Astrocyte (in vitro differentiated cells and primary cell): Measurements from ENCODE around the gene SLC17A7. TPM values are rescaled to one million over a fixed set of nuclear protein-coding genes. Genes with fewer than 3 reads are reported as not detected.
A peak's percentile ranks its signal among the peaks of the same experiment; 100 is the strongest.

ENCODE experiments used
- DNase-seq: peaks from one replicate; pipeline ENCODE4 v3.0.0-alpha.2; 2010; ENCODE audit warnings: low read depth
- FAIRE-seq: peaks from 2 replicates; lab custom pipeline; 2011; peaks lifted over from hg19 to GRCh38; lab: Jason Lieb, UNC
- H2AFZ ChIP-seq: 2 replicates; pipeline ENCODE4 v1.6.0; 2012; ENCODE audit warnings: low read depth, low read length, inconsistent platforms
- H3K27ac ChIP-seq: 2 replicates; pipeline ENCODE4 v1.5.1; 2011; ENCODE audit warnings: low read depth, low read length, inconsistent platforms
- H3K27me3 ChIP-seq: 2 replicates; pipeline ENCODE4 v1.6.0; 2011; ENCODE audit warnings: low read length, inconsistent platforms; ENCODE audit not compliant: insufficient read depth
- H3K36me3 ChIP-seq: 2 replicates; pipeline ENCODE4 v1.5.1; 2011; ENCODE audit warnings: low read length, inconsistent platforms; ENCODE audit not compliant: insufficient read depth
- H3K4me1 ChIP-seq: 2 replicates; pipeline ENCODE4 v1.5.1; 2011; ENCODE audit warnings: low read length, inconsistent platforms; ENCODE audit not compliant: insufficient read depth
- H3K4me2 ChIP-seq: 2 replicates; pipeline ENCODE4 v1.6.0; 2012; ENCODE audit warnings: low read length, inconsistent platforms
- H3K4me3 ChIP-seq: 2 replicates; pipeline ENCODE4 v1.5.1; 2011; ENCODE audit warnings: low read depth, mild to moderate bottlenecking, low read length, inconsistent platforms; ENCODE audit not compliant: insufficient read depth
- H3K79me2 ChIP-seq: 2 replicates; pipeline ENCODE4 v1.6.0; 2012; ENCODE audit warnings: mild to moderate bottlenecking, low read length, inconsistent platforms; ENCODE audit not compliant: insufficient read depth
- H3K9ac ChIP-seq: 2 replicates; pipeline ENCODE4 v1.6.0; 2012; ENCODE audit warnings: mild to moderate bottlenecking, low read length, inconsistent platforms
- H3K9me3 ChIP-seq: 2 replicates; pipeline ENCODE4 v1.5.1; 2012; ENCODE audit warnings: low read depth, mild to moderate bottlenecking, low read length, inconsistent platforms; ENCODE audit not compliant: insufficient read depth
- H4K20me1 ChIP-seq: 2 replicates; pipeline ENCODE4 v1.6.0; 2012; ENCODE audit warnings: low read length, inconsistent platforms; ENCODE audit not compliant: insufficient read depth
- H3K27ac Mint-ChIP-seq: one replicate; pipeline ENCODE4 v1.8.0; 2021; ENCODE audit warnings: mild to moderate bottlenecking, mixed read lengths; ENCODE audit not compliant: unreplicated experiment
- H3K27me3 Mint-ChIP-seq: one replicate; pipeline ENCODE4 v1.8.0; 2021; ENCODE audit warnings: low read depth, mixed read lengths; ENCODE audit not compliant: unreplicated experiment
- H3K36me3 Mint-ChIP-seq: one replicate; pipeline ENCODE4 v1.8.0; 2021; ENCODE audit warnings: low read depth, mixed read lengths; ENCODE audit not compliant: unreplicated experiment
- H3K4me1 Mint-ChIP-seq: one replicate; pipeline ENCODE4 v1.8.0; 2021; ENCODE audit warnings: low read depth, mixed read lengths; ENCODE audit not compliant: unreplicated experiment
- H3K4me3 Mint-ChIP-seq: one replicate; pipeline ENCODE4 v1.8.0; 2021; ENCODE audit warnings: mild to moderate bottlenecking, moderate library complexity, mixed read lengths; ENCODE audit not compliant: unreplicated experiment
- H3K9me3 Mint-ChIP-seq: one replicate; pipeline ENCODE4 v1.8.0; 2021; ENCODE audit warnings: mild to moderate bottlenecking, mixed read lengths; ENCODE audit not compliant: unreplicated experiment
- CTCF ChIP-seq: IDR thresholded peaks from 2 replicates; pipeline ENCODE4 v1.5.1; 2011; ENCODE audit warnings: low read depth, mild to moderate bottlenecking, inconsistent platforms, low read length, moderate library complexity; ENCODE audit not compliant: insufficient read depth
- EZH2 ChIP-seq: IDR thresholded peaks from 2 replicates; pipeline ENCODE4 v1.6.1; 2012; ENCODE audit warnings: mild to moderate bottlenecking, low read length, inconsistent platforms; ENCODE audit not compliant: insufficient read depth
- total RNA-seq: library from RNA; stranded (reverse); gene quantifications from 2 replicates; pipeline ENCODE4 v1.2.1, GENCODE V29; 2021

SLC17A7 gene
- total RNA-seq, 1 donor from 2014 or later = 0.16 TPM

GRCh38 chr19:49413348-49413747, 28.0 kb downstream of the SLC17A7 start:
- no peaks in the 10 kb centered on the region for H3K36me3 Mint-ChIP-seq
- H3K27me3 ChIP-seq = peaks cover 14% of the 10 kb centered on the region
- no peaks in the 10 kb centered on the region for H3K9me3 ChIP-seq
- H3K4me3 Mint-ChIP-seq = no peak overlapping the region
- no peak overlapping the region for H3K4me3 ChIP-seq
- H4K20me1 ChIP-seq = no peaks in the 10 kb centered on the region
- H2AFZ ChIP-seq = no peak overlapping the region
- H3K9ac ChIP-seq = no peak overlapping the region
- no peak overlapping the region for H3K27ac ChIP-seq
- H3K36me3 ChIP-seq = no peaks in the 10 kb centered on the region
- DNase-seq = peak; percentile 15
- H3K4me2 ChIP-seq = no peak overlapping the region
- peaks cover 62% of the 10 kb centered on the region for H3K27me3 Mint-ChIP-seq
- no peaks in the 10 kb centered on the region for H3K9me3 Mint-ChIP-seq
- no peak overlapping the region for H3K27ac Mint-ChIP-seq
- TF ChIP-seq EZH2 (no peak), CTCF (no peak)
- H3K4me1 ChIP-seq = no peaks in the 10 kb centered on the region
- H3K4me1 Mint-ChIP-seq = no peaks in the 10 kb centered on the region
- no peaks in the 10 kb centered on the region for H3K79me2 ChIP-seq
- no peak for FAIRE-seq

GRCh38 chr19:49411681-49412326, 29.5 kb downstream of the SLC17A7 start:
- Histone ChIP-seq H2AFZ (no peak overlapping the region), H3K27ac (no peak overlapping the region), H3K79me2 (no peaks in the 10 kb centered on the region), H3K9ac (no peak overlapping the region), H3K36me3 (no peaks in the 10 kb centered on the region), H3K27me3 (no peaks in the 10 kb centered on the region), H3K4me1 (no peaks in the 10 kb centered on the region), H3K4me3 (no peak overlapping the region), H4K20me1 (no peaks in the 10 kb centered on the region), H3K9me3 (no peaks in the 10 kb centered on the region), H3K4me2 (no peak overlapping the region)
- DNase-seq (no peak), FAIRE-seq (no peak)
- no peaks in the 10 kb centered on the region for H3K4me1 Mint-ChIP-seq
- no peak overlapping the region for H3K4me3 Mint-ChIP-seq
- H3K9me3 Mint-ChIP-seq = no peaks in the 10 kb centered on the region
- no peak for TF ChIP-seq CTCF
- TF ChIP-seq EZH2 = no peak
- H3K27ac Mint-ChIP-seq = no peak overlapping the region
- H3K27me3 Mint-ChIP-seq = peaks cover 52% of the 10 kb centered on the region
- H3K36me3 Mint-ChIP-seq = peaks cover 4% of the 10 kb centered on the region

GRCh38 chr19:49409441-49410029, 31.8 kb downstream of the SLC17A7 start:
- FAIRE-seq (no peak), DNase-seq (no peak)
- H3K27ac ChIP-seq = no peak overlapping the region
- TF ChIP-seq CTCF (no peak), EZH2 (no peak)
- H3K9me3 ChIP-seq = no peaks in the 10 kb centered on the region
- H2AFZ ChIP-seq = no peak overlapping the region
- H3K4me3 Mint-ChIP-seq = no peak overlapping the region
- no peak overlapping the region for H3K9ac ChIP-seq
- peak overlapping the region; percentile 53 for H3K27ac Mint-ChIP-seq
- no peaks in the 10 kb centered on the region for H3K27me3 ChIP-seq
- H3K4me3 ChIP-seq = no peak overlapping the region
- no peaks in the 10 kb centered on the region for H3K9me3 Mint-ChIP-seq
- H3K27me3 Mint-ChIP-seq = peaks cover 42% of the 10 kb centered on the region
- no peaks in the 10 kb centered on the region for H3K4me1 Mint-ChIP-seq
- no peak overlapping the region for H3K4me2 ChIP-seq
- H3K79me2 ChIP-seq = no peaks in the 10 kb centered on the region
- H3K36me3 ChIP-seq = no peaks in the 10 kb centered on the region
- no peaks in the 10 kb centered on the region for H4K20me1 ChIP-seq
- H3K36me3 Mint-ChIP-seq = peaks cover 4% of the 10 kb centered on the region
- no peaks in the 10 kb centered on the region for H3K4me1 ChIP-seq
